ENCODE measurements around the gene CDC42BPA. TPM values are rescaled to one million over a fixed set of nuclear protein-coding genes. Genes with fewer than 3 reads are reported as not detected.
A peak's percentile ranks its signal among the peaks of the same experiment; 100 is the strongest.

Gene CDC42BPA
- total RNA-seq, 1 donor, result 113 TPM

GRCh38 chr1:227227761-227228160 lies 90.5 kb downstream of the CDC42BPA start:
- TF ChIP-seq CTCF (IDR thresholded peaks at IDR 0.05; ENCODE audit: insufficient read depth, low read depth, low read length), result no peak
- H3K4me3 ChIP-seq (ENCODE audit: low read depth, low read length), result no peak overlapping the region
- DNase-seq (ENCODE audit: low read depth), result no peak

- TF ChIP-seq CTCF (IDR thresholded peaks at IDR 0.05; ENCODE audit: insufficient read depth, low read depth, low read length), result no peak
- H3K4me3 ChIP-seq (ENCODE audit: low read depth, low read length), result no peak overlapping the region
- peak; percentile 63 for DNase-seq (ENCODE audit: low read depth)
Measured at GRCh38 chr1:227225715-227226346, 92.5 kb downstream of the CDC42BPA start.

- no peak overlapping the region for H3K4me3 ChIP-seq (ENCODE audit: low read depth, low read length)
- TF ChIP-seq CTCF (IDR thresholded peaks at IDR 0.05; ENCODE audit: insufficient read depth, low read depth, low read length), result no peak
Measured at GRCh38 chr1:227223171-227223806, 95.0 kb downstream of the CDC42BPA start.

GRCh38 chr1:227219715-227220292 lies 98.5 kb downstream of the CDC42BPA start:
- no peak for TF ChIP-seq CTCF (IDR thresholded peaks at IDR 0.05; ENCODE audit: insufficient read depth, low read depth, low read length)

More at GRCh38 chr1:227223171-227223806, 95.0 kb downstream of the CDC42BPA start:
- DNase-seq (ENCODE audit: low read depth), result no peak

GRCh38 chr1:227218870-227219573 lies 99.3 kb downstream of the CDC42BPA start:
- no peak overlapping the region for H3K4me3 ChIP-seq (ENCODE audit: low read depth, low read length)
- no peak for TF ChIP-seq CTCF (IDR thresholded peaks at IDR 0.05; ENCODE audit: insufficient read depth, low read depth, low read length)
- DNase-seq (ENCODE audit: low read depth), result no peak

More at GRCh38 chr1:227219715-227220292, 98.5 kb downstream of the CDC42BPA start:
- no peak for DNase-seq (ENCODE audit: low read depth)
- no peak overlapping the region for H3K4me3 ChIP-seq (ENCODE audit: low read depth, low read length)

- TF ChIP-seq CTCF (IDR thresholded peaks at IDR 0.05; ENCODE audit: insufficient read depth, low read depth, low read length), result no peak
- DNase-seq (ENCODE audit: low read depth), result no peak
- no peak overlapping the region for H3K4me3 ChIP-seq (ENCODE audit: low read depth, low read length)
Measured at GRCh38 chr1:227215863-227216510, 102.3 kb downstream of the CDC42BPA start.
